Measurements from ENCODE around the gene CFTR.
A peak's percentile ranks its signal among the peaks of the same experiment; 100 is the strongest.
"Not testable (repeated sequence)": the region's sequence is repeated elsewhere in the genome, so short reads cannot be mapped to it uniquely, and the experiment has no call there.

The CFTR gene

DNA sequence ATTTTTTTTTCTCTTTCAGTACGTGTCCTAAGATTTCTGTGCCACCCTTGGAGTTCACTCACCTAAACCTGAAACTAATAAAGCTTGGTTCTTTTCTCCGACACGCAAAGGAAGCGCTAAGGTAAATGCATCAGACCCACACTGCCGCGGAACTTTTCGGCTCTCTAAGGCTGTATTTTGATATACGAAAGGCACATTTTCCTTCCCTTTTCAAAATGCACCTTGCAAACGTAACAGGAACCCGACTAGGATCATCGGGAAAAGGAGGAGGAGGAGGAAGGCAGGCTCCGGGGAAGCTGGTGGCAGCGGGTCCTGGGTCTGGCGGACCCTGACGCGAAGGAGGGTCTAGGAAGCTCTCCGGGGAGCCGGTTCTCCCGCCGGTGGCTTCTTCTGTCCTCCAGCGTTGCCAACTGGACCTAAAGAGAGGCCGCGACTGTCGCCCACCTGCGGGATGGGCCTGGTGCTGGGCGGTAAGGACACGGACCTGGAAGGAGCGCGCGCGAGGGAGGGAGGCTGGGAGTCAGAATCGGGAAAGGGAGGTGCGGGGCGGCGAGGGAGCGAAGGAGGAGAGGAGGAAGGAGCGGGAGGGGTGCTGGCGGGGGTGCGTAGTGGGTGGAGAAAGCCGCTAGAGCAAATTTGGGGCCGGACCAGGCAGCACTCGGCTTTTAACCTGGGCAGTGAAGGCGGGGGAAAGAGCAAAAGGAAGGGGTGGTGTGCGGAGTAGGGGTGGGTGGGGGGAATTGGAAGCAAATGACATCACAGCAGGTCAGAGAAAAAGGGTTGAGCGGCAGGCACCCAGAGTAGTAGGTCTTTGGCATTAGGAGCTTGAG is at the start of gene CFTR:
Gene CFTR, plus strand, starts transcription at position 801 of the 830 bp plus-strand sequence. CDS start 70 bp downstream, outside the sequence.
- DNase-seq, result no peak

DNA sequence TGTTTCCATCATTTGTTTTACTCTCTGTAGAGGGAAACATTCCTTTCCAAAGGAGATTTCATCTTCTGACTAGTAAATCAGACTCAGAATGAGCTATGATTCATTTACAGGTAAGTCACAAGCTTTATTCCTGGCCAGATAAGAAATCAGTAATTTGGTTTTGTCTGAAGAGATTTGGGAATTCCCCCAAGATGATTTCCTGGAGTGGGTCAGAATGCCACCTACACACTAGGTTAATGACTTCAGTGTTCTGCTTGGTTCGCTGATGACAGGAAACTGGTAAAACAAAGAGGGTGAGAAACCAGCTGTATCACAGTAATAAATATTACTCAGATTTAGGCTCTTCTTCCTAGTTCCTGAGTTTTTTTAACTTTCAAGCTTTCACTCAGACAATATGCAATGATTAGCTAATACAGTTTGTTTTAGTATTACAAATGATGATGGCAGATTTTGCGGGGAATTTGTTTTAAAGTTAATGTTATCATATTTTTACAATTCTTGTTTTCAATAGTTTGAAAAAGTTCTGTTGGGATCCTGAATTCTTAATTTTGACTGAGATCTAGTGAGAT is 44.3 kb upstream of the CFTR start:
- no peak for DNase-seq

GRCh38 chr7:117444646-117445045 is 35.2 kb upstream of the CFTR start:
- DNase-seq, result no peak

GRCh38 chr7:117445206-117445605 is 34.6 kb upstream of the CFTR start:
- DNase-seq, result no peak

- no peak for DNase-seq
Measured at GRCh38 chr7:117446220-117446815, 33.5 kb upstream of the CFTR start.

- no peak for DNase-seq
Measured at GRCh38 chr7:117448655-117449054, 31.2 kb upstream of the CFTR start.

DNA sequence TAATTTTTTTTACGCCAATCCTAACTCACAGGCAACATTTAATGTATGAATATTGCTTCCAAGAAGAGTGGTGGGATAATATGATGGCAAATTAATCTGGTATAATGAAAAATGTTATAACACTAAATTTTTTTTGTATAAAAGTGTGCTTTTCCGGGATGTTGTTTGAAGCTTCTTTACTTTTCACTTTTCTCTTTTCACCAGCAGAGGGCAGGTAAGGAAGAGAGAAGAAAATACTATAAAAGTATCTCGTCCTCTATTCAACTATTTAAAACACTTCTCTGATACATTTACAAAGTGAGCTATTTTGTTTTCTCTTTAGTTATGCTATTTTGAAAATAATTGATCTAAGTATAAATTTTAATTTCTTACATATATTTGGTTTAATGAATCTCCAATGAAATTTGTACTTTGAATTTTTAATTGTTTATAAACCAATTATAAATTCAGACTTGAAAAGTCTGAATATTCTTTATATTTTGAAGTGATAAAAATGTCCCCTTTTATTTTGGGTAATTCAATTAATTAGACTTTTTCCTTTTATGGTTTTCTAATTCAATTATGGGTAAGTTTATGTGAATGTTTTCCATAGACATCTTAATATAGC is 20.7 kb upstream of the CFTR start:
- DNase-seq, result peak; percentile 20

GRCh38 chr7:117459735-117460134 is 20.1 kb upstream of the CFTR start:
- no peak for DNase-seq

GRCh38 chr7:117460815-117461214 is 19.0 kb upstream of the CFTR start:
- not testable (repeated sequence) for DNase-seq

GRCh38 chr7:117468174-117468573 is 11.7 kb upstream of the CFTR start:
- DNase-seq, result no peak

DNA sequence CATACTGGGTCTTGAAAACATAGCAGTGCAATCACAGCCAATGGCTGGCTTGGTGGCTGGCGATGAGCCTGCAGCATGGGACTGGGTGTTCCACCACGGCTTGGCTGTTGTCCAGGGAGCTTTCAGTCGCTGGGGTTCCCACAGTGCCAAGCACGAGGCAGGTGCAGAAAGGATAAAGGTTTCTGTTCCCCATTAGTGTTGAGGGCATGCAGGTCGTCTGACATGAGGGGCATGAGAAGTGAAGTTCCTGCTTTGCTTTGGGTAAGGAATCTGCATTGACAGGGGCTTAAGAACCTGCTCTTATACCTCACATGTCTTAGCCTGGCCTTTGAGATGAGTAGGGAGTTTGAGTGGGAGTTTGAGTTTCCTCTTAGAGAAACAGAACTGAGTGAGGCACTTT is 9.0 kb upstream of the CFTR start:
- no peak for DNase-seq

DNA sequence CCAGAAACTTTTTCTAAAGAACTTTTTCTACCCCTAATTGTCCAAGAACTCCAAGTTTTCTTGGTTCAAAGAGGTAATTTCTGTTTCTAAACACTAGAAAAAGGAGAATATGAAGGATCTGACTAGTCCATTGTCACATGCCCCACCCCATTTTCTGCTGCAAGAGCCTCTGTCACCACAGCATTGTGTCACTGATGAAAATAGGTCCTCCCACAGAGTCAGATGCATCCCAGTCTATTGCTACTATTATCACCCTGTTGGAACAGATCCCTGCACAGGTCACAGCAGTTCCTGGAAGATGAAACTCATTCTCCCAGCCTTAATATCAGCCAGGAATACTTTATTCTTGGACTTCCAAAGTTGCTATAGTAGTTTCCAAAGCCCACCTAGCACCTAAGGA is 7.5 kb upstream of the CFTR start:
- DNase-seq, result no peak

DNA sequence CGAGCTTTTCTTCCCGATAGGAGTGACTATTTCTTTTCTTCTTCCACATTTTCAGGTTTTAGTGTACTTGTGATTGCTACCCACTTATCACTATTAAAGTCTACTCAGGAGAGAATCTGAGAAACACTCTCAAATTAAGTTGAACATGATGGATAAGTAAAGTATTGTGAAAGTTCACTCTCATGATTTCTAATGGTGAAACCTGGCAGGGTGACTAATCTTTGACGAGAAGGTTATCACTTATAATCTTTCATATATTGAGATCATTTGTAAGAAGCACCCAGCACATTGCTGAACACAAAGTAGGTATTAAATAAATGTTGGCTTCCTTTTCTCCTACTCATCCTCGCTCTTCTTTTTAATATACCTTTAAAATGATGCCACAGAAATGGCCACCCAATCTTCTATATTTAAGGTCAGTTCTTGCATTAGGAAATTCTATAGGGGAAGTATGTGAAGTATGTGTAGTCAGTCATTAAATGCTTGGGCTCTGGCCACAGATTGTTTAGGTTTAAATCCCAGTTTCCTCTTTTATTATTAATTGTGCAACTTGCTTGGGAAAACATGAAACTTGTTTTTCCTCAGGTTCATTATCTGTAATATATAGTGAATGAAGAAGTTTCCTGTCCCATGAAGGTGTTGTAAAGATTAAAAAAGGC is 3.1 kb upstream of the CFTR start:
- no peak for DNase-seq

DNA sequence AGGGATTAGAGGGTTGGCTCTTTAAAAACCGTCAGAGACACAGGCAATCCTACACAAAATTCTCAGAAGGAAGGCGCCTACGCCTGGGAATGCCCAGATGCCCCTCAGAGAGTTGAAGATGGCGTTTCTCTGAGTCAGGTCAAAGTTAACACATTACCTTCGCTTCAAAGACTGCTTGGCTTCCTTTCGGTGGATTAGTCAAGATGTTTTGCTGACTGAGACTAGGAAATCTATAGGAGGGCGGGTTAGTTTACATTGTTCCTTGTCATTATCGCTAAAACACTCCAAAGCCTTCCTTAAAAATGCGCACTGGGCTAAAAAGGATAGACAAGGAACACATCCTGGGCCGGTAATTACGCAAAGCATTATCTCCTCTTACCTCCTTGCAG is 995 bp upstream of the CFTR start:
- no peak for DNase-seq

- DNase-seq, result no peak
Measured at GRCh38 chr7:117480055-117480362, 184 bp downstream of the CFTR start.

DNA sequence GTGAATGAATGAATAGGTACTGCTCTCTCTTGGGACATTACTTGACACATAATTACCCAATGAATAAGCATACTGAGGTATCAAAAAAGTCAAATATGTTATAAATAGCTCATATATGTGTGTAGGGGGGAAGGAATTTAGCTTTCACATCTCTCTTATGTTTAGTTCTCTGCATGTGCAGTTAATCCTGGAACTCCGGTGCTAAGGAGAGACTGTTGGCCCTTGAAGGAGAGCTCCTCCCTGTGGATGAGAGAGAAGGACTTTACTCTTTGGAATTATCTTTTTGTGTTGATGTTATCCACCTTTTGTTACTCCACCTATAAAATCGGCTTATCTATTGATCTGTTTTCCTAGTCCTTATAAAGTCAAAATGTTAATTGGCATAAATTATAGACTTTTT is 1.2 kb downstream of the CFTR start:
- DNase-seq, result no peak

DNA sequence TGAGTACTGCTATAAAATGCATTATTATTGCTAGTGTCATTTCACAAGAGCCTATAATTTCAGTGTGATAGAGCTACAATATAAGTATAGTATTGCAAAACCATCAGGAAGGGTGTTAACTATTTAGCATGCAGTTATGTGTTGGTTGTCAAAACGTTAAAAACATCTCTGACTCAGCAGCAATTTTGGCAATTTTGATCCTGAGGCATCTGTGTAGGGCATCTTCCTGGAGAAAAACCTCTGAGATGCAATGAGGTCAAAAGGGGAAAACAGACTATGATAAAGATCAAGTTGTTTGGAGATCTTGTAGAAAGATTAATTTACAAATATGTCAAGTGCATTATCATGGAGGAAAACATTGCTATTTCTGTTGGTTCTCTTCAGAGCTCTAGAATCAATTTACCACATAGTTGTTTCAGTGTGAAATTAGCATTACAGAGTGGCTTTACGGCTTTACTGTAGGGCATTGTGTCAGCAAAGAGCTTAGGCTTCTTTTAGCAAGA is 5.3 kb downstream of the CFTR start:
- no peak for DNase-seq

GRCh38 chr7:117489016-117489415 is 9.2 kb downstream of the CFTR start:
- DNase-seq, result no peak

GRCh38 chr7:117489430-117489829 is 9.6 kb downstream of the CFTR start:
- no peak for DNase-seq

- no peak for DNase-seq
Measured at GRCh38 chr7:117489911-117490310, 10.1 kb downstream of the CFTR start.

DNA sequence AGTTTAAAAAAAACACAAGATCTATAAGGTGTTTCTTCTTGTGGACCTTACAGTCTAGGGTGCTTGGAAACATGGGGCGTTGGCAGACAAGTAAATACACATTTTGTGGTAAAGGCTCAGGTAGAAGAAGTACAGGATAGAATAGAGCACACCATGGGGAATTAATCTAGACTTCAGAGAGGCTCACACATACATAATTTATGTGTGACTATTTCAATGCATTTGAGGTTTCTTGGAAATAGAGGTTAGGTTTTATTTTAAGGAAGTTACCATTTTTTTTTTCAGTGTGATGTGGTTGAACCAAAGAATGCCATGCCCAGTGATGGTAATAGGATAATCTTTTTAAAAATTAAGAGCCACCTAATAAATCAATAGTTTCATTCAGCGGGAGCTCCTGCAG is 12.8 kb downstream of the CFTR start:
- no peak for DNase-seq

GRCh38 chr7:117493460-117493859 is 13.6 kb downstream of the CFTR start:
- DNase-seq, result no peak

GRCh38 chr7:117495308-117495707 is 15.5 kb downstream of the CFTR start:
- DNase-seq, result no peak

Measured in fibroblast of skin of right biceps (primary cell).